HG03521 (cell line): Measurements from ENCODE around the gene DOCK2.

ENCODE experiments used
- ATAC-seq: cut with Tn5 transposase; IDR thresholded peaks from one replicate; pipeline ENCODE4 v1.9.1; 2021; ENCODE audit warnings: mild to moderate bottlenecking, moderate library complexity; ENCODE audit not compliant: unreplicated experiment

Gene DOCK2

GRCh38 chr5:169850409-169850808 lies 213.3 kb downstream of the DOCK2 start:
- ATAC-seq: no peak

GRCh38 chr5:169851321-169851850 lies 214.3 kb downstream of the DOCK2 start:
- no peak for ATAC-seq

GRCh38 chr5:169856571-169856970 lies 219.5 kb downstream of the DOCK2 start:
- ATAC-seq: no peak

- ATAC-seq: no peak
These were observed 223.5 kb downstream of the DOCK2 start for GRCh38 chr5:169860585-169860984.

GRCh38 chr5:169861433-169861832 lies 224.4 kb downstream of the DOCK2 start:
- no peak for ATAC-seq

- no peak for ATAC-seq
These were observed 224.9 kb downstream of the DOCK2 start for GRCh38 chr5:169861934-169862333.

GRCh38 chr5:169862391-169862811 lies 225.3 kb downstream of the DOCK2 start:
- ATAC-seq: no peak

GRCh38 chr5:169864483-169864882 lies 227.4 kb downstream of the DOCK2 start:
- no peak for ATAC-seq

- ATAC-seq: no peak
These were observed 230.3 kb downstream of the DOCK2 start for GRCh38 chr5:169867347-169867746.

GRCh38 chr5:169869066-169869465 lies 232.0 kb downstream of the DOCK2 start:
- no peak for ATAC-seq

- no peak for ATAC-seq
These were observed 233.1 kb downstream of the DOCK2 start for GRCh38 chr5:169870211-169870610.

GRCh38 chr5:169871826-169872490 lies 234.9 kb downstream of the DOCK2 start:
- ATAC-seq: no peak

- no peak for ATAC-seq
These were observed 236.6 kb downstream of the DOCK2 start for GRCh38 chr5:169873642-169874041.

GRCh38 chr5:169874621-169875020 lies 237.5 kb downstream of the DOCK2 start:
- ATAC-seq: no peak

GRCh38 chr5:169875091-169875728 lies 238.1 kb downstream of the DOCK2 start:
- no peak for ATAC-seq

GRCh38 chr5:169875731-169876130 lies 238.7 kb downstream of the DOCK2 start:
- no peak for ATAC-seq

- no peak for ATAC-seq
These were observed 239.3 kb downstream of the DOCK2 start for GRCh38 chr5:169876386-169876785.

- ATAC-seq: no peak
These were observed 243.1 kb downstream of the DOCK2 start for GRCh38 chr5:169880012-169880663.

- no peak for ATAC-seq
These were observed 243.7 kb downstream of the DOCK2 start for GRCh38 chr5:169880785-169881184.

- no peak for ATAC-seq
These were observed 244.7 kb downstream of the DOCK2 start for GRCh38 chr5:169881702-169882303.

- no peak for ATAC-seq
These were observed 249.0 kb downstream of the DOCK2 start for GRCh38 chr5:169886033-169886432.
